ENCODE measurements around the gene FOXA2. TPM values are rescaled to one million over a fixed set of nuclear protein-coding genes. Genes with fewer than 3 reads are reported as not detected.

The FOXA2 gene
- total RNA-seq, 1 experiment from 2014 or later: 14.4 TPM

- intact Hi-C loops (cut with micrococcal nuclease): no loop called here
- TF ChIP-seq EZH2phosphoT487 (IDR thresholded peaks at IDR 0.05; ENCODE audit: borderline replicate concordance, low read length) (no peak), EZH2 (IDR thresholded peaks at IDR 0.05; ENCODE audit: low read length, unreplicated experiment) (no peak), CTCF (conservative IDR thresholded peaks at IDR 0.05; ENCODE audit: low read depth, low read length) (no peak)
Measured at GRCh38 chr20:22533823-22534751, 50.3 kb downstream of the FOXA2 start.

GRCh38 chr20:22532598-22532997 lies 51.8 kb downstream of the FOXA2 start:
- Histone ChIP-seq H4K20me1 (ENCODE audit: low read length) (no peaks in the 10 kb centered on the region), H3K9ac (ENCODE audit: low read length) (no peak overlapping the region), H3K4me2 (ENCODE audit: low read length) (no peak overlapping the region), H3K27ac (ENCODE audit: low read length) (no peak overlapping the region), H3K4me1 (ENCODE audit: insufficient read depth, low read length) (no peaks in the 10 kb centered on the region), H3K4me3 (ENCODE audit: low read length) (no peak overlapping the region), H3K9me2 (replicated peaks; ENCODE audit: low read length) (0 out of 2 replicates have a peak, but pooled peaks cover 3% of the 10 kb centered on the region), H2AFZ (ENCODE audit: low read length) (no peak overlapping the region), H3K9me3 (ENCODE audit: low read length) (no peaks in the 10 kb centered on the region), H3K27me3 (ENCODE audit: low read length) (peaks cover 1% of the 10 kb centered on the region; the same call in 1 of the 2 replicates), H3K79me2 (ENCODE audit: low read length) (no peaks in the 10 kb centered on the region), H3K36me3 (ENCODE audit: low read depth, low read length) (no peaks in the 10 kb centered on the region), H3F3A (ENCODE audit: low read length, unreplicated experiment) (no peaks in the 10 kb centered on the region)
- ATAC-seq (no peak), DNase-seq (no peak)
- no peak for TF ChIP-seq EZH2 (IDR thresholded peaks at IDR 0.05; ENCODE audit: low read length, unreplicated experiment)
- no peak for TF ChIP-seq CTCF (conservative IDR thresholded peaks at IDR 0.05; ENCODE audit: low read depth, low read length)
- TF ChIP-seq EZH2phosphoT487 (IDR thresholded peaks at IDR 0.05; ENCODE audit: borderline replicate concordance, low read length): no peak
- intact Hi-C loops (cut with micrococcal nuclease): no loop called here
- ChIA-PET CTCF (no interaction called here), POLR2A (ENCODE audit: unreplicated experiment) (no interaction called here)
- no TSS peak for BruUV-seq (replicated peaks)

More at GRCh38 chr20:22533823-22534751, 50.3 kb downstream of the FOXA2 start:
- Histone ChIP-seq H4K20me1 (ENCODE audit: low read length) (no peaks in the 10 kb centered on the region), H3K4me3 (ENCODE audit: low read length) (no peak overlapping the region), H3K9me3 (ENCODE audit: low read length) (no peaks in the 10 kb centered on the region), H2AFZ (ENCODE audit: low read length) (no peak overlapping the region), H3K27me3 (ENCODE audit: low read length) (peaks cover 9% of the 10 kb centered on the region; the same call in 1 of the 2 replicates), H3K27ac (ENCODE audit: low read length) (no peak overlapping the region), H3K36me3 (ENCODE audit: low read depth, low read length) (no peaks in the 10 kb centered on the region), H3K9me2 (replicated peaks; ENCODE audit: low read length) (0 out of 2 replicates have a peak, but pooled peaks cover 3% of the 10 kb centered on the region), H3K4me2 (ENCODE audit: low read length) (no peak overlapping the region), H3F3A (ENCODE audit: low read length, unreplicated experiment) (no peaks in the 10 kb centered on the region), H3K9ac (ENCODE audit: low read length) (no peak overlapping the region), H3K79me2 (ENCODE audit: low read length) (no peaks in the 10 kb centered on the region), H3K4me1 (ENCODE audit: insufficient read depth, low read length) (no peaks in the 10 kb centered on the region)
- CTCF ChIA-PET: no interaction called here
- ATAC-seq (no peak), DNase-seq (no peak)
- POLR2A ChIA-PET (ENCODE audit: unreplicated experiment): no interaction called here
- no TSS peak for BruUV-seq (replicated peaks)

GRCh38 chr20:22531756-22532155 lies 52.6 kb downstream of the FOXA2 start:
- H3K4me1 ChIP-seq (ENCODE audit: insufficient read depth, low read length): no peaks in the 10 kb centered on the region
- H3K4me3 ChIP-seq (ENCODE audit: low read length): no peak overlapping the region
- H3K4me2 ChIP-seq (ENCODE audit: low read length): no peak overlapping the region
- BruUV-seq (replicated peaks): no TSS peak
- ChIA-PET CTCF (no interaction called here), POLR2A (ENCODE audit: unreplicated experiment) (no interaction called here)
- no peaks in the 10 kb centered on the region for H3K36me3 ChIP-seq (ENCODE audit: low read depth, low read length)
- no peaks in the 10 kb centered on the region for H3K27me3 ChIP-seq (ENCODE audit: low read length)
- H4K20me1 ChIP-seq (ENCODE audit: low read length): no peaks in the 10 kb centered on the region
- no peak overlapping the region for H2AFZ ChIP-seq (ENCODE audit: low read length)
- TF ChIP-seq CTCF (conservative IDR thresholded peaks at IDR 0.05; ENCODE audit: low read depth, low read length): no peak
- TF ChIP-seq EZH2 (IDR thresholded peaks at IDR 0.05; ENCODE audit: low read length, unreplicated experiment): no peak
- TF ChIP-seq EZH2phosphoT487 (IDR thresholded peaks at IDR 0.05; ENCODE audit: borderline replicate concordance, low read length): no peak
- no peaks in the 10 kb centered on the region for H3K79me2 ChIP-seq (ENCODE audit: low read length)
- intact Hi-C loops (cut with micrococcal nuclease): no loop called here
- no peaks in the 10 kb centered on the region for H3K9me2 ChIP-seq (replicated peaks; ENCODE audit: low read length)
- no peak overlapping the region for H3K27ac ChIP-seq (ENCODE audit: low read length)
- H3F3A ChIP-seq (ENCODE audit: low read length, unreplicated experiment): no peaks in the 10 kb centered on the region
- no peaks in the 10 kb centered on the region for H3K9me3 ChIP-seq (ENCODE audit: low read length)
- ATAC-seq (no peak), DNase-seq (no peak)
- H3K9ac ChIP-seq (ENCODE audit: low read length): no peak overlapping the region

Data from PC-3 (cell line).